ENCODE results near the gene TYW1.
"Not testable (repeated sequence)": the region's sequence is repeated elsewhere in the genome, so short reads cannot be mapped to it uniquely, and the experiment has no call there.

The TYW1 gene

DNA sequence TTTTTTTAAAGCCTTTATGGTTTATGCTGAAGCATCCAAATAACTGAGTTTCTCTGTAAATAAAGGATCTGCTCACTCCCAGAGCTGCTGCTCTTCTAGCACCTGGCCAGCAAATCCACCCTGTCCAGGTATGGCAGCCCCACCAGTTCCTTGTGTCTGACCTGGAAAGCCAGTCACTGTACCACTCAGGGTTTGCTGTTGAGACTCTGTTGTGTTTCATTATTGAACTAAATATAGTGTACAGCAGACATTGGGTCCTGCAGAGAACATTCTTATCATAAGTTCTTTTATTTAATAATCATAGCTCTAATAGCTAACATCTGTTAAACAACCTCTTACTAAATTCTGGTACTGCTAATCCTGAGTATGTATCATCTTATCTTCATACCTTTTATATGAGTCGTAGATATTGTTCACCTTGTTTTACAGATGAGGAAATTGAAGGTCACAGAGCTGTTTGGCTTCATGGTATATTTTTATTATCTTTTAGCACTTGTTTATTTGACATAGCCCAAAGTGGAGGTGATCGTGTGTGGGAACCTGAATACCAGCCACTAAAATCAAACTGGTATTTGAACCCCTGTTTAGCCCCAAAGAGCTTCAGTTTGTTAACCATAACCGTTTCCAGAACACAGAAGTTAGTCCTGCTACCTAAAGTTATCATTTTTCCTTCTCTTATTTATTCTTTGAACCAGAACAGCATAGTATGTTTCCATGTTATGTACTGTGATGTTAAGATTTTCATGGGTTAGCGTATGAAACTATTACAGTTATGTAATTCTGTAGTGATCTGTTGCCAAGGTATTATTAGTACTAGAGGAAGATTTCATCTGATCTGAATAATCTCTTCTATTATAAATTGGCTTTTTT is 139.2 kb downstream of the TYW1 start:
- DNase-seq: not testable (repeated sequence)

GRCh38 chr7:67137489-67137888 is 140.9 kb downstream of the TYW1 start:
- DNase-seq: not testable (repeated sequence)

GRCh38 chr7:67139876-67140275 is 143.2 kb downstream of the TYW1 start:
- not testable (repeated sequence) for DNase-seq

DNA sequence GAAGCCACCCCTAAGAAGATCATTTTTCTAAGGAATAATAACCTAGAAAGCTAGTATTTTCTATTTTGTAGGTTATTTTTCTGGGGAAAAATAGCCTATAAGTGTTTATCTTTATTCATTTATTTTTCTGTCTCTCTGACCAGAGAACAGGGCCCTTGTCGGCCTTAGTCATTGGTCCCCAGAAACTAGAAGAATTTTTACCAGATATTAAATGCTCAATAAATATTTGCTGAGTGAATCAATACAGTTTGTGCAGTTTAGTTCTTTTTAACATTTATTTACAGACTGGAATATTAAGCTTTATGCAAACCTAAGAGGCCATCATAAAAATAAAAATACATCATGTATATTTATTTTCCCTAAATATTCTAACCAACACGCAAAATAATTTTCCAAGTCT is 144.4 kb downstream of the TYW1 start:
- DNase-seq: not testable (repeated sequence)

- not testable (repeated sequence) for DNase-seq
These were observed 146.6 kb downstream of the TYW1 start for GRCh38 chr7:67143091-67143786.

GRCh38 chr7:67145581-67146193 is 149.1 kb downstream of the TYW1 start:
- DNase-seq: not testable (repeated sequence)

DNA sequence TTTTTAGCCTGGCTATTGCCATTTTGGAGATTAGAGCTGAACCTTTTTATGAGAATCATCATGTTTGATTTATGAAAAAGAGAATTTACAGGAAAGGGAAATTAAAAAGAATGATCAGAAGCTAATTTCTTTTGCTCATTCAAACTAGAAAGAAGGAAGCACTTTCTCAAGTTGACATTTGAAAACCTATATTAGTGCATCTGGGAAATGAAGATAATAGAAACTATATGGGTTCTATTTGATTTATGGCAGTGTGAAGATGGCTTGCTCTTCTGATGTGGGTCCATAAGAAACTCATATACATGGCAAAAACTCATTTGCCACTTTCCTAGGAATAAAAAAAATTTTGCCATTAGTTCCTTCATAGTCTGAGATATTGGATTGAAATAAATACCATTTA is 152.5 kb downstream of the TYW1 start:
- DNase-seq: not testable (repeated sequence)

- not testable (repeated sequence) for DNase-seq
These were observed 157.7 kb downstream of the TYW1 start for GRCh38 chr7:67154374-67154773.

GRCh38 chr7:67156064-67156463 is 159.4 kb downstream of the TYW1 start:
- DNase-seq: not testable (repeated sequence)

DNA sequence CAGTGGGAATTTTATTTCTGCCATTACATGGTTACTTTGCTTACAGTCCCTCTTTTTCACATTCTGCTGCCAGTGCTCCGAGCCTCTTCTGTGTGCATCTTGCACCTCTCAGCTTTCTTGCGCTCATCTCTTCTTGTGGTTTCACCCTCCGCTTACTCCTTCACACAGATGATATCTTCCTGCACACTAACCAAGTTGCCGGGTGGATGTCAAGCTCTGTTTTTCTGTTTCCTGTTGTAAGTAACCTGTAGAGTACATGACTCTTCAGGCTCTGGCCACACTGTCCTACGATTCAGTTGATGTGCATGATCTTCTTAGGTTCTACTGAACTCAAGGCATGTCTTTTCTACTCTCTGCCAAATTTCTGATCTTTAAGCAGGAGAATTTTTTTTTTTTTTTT is 166.7 kb downstream of the TYW1 start:
- DNase-seq: not testable (repeated sequence)

- DNase-seq: not testable (repeated sequence)
These were observed 174.5 kb downstream of the TYW1 start for GRCh38 chr7:67171151-67171550.

- DNase-seq: not testable (repeated sequence)
These were observed 180.1 kb downstream of the TYW1 start for GRCh38 chr7:67176730-67177129.

DNA sequence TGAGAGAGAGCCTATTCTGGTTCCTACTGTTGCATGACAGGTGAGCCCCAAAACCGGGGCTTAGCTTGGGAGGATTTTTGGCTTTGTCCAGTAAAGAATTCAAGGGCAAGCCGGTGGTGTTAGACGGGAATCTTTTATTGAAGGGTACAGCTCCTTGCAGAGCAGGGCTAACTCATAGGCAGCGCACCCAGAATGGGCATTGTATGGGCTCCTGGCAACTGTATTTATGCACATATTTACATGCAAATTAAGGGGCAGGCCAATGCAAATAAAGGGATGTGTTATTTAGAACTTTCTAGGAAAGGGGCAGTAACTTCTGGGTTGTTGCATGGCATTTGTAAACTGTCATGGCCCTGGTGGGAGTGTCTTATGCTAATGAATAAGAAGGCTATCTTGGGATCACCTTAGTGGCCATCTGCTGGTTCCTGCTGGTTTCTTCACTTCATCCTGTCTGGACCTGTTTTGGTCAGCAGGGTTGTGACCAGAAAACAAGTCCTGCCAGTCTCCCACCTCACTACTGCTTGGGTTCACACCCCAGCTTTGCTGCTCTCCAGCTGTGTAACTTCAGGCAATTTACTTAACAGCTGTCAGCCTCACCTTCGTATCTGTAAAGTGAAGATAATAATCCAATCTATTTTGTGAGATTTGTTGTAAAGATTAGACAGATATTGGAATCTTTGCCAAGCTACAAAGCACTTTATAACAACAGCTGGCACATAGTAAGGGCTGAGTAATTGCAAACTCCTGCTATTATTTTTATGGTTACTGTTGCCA is 182.5 kb downstream of the TYW1 start:
- DNase-seq: not testable (repeated sequence)

DNA sequence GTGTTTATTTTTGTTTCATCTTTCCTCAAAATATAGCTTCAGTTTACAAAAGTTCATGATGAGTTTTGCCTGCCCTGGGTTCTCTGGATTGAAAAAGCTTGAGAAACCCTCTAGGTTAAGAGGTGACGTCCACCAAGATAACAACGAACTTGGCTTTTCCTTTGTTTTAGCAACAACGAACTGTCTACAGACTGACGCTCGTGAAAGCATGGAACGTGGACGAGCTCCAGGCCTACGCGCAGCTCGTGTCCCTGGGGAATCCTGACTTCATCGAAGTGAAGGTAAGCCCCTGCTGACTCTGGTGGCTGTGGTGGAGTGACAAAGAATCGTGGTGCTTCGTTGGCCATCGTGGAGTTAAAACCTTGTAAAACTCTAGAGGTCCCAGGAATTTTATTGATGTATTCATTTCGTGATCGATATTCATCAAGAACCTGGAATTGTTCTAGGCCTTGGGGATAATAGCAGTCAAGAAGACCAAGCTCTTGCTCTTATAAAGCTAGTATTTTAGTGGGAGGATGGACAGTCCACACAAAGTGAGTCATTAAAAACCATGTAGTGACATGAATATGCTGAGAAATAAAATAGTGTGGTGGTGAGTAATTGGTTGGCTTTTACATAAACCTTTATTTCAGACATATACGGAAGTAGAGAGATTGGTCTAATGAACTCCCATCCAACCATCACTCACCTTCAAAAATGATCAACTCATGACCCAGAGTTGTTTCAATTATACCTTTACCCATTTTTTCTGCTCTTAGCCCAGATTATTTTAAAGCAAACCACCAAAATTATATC is 186.5 kb downstream of the TYW1 start:
- not testable (repeated sequence) for DNase-seq

DNA sequence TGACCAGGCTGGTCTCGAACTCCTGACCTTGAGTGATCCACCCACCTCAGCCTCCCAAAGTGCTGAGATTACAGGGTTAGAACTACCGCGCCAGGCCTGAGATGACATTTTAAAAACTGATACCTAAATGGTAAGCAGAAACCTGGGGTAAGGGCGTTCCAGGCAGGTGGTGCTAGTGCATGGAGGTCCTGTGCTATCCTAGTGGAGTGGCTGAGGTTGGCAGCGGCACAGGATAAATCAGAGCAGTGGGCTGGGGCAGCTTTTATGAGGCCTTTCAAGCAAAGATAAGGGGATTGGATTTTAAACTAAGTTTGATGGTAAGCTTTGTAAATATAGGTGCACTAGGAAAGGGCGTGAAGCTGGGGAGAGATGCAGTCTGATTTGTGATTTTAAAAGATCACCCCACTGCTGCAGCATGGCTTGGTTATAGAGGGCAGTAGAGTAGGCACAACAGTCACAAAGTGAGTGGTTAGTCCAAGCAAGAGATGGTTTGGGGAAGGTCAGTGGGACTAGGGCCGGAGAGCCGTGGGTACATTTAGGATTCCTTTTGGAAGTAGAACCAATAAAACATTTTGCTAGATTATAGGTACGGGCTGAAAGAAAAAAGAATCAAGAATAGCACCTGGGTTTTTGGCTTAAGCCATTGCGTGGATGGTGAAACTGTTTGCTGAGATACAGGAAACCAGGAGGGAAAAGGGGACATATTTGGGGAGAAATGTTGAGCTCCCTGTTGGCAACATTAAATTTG is 188.5 kb downstream of the TYW1 start:
- not testable (repeated sequence) for DNase-seq

- DNase-seq: not testable (repeated sequence)
These were observed 189.1 kb downstream of the TYW1 start for GRCh38 chr7:67185660-67186129.

GRCh38 chr7:67189160-67189559 is 192.5 kb downstream of the TYW1 start:
- DNase-seq: not testable (repeated sequence)

- DNase-seq: not testable (repeated sequence)
These were observed 193.3 kb downstream of the TYW1 start for GRCh38 chr7:67189801-67190465.

DNA sequence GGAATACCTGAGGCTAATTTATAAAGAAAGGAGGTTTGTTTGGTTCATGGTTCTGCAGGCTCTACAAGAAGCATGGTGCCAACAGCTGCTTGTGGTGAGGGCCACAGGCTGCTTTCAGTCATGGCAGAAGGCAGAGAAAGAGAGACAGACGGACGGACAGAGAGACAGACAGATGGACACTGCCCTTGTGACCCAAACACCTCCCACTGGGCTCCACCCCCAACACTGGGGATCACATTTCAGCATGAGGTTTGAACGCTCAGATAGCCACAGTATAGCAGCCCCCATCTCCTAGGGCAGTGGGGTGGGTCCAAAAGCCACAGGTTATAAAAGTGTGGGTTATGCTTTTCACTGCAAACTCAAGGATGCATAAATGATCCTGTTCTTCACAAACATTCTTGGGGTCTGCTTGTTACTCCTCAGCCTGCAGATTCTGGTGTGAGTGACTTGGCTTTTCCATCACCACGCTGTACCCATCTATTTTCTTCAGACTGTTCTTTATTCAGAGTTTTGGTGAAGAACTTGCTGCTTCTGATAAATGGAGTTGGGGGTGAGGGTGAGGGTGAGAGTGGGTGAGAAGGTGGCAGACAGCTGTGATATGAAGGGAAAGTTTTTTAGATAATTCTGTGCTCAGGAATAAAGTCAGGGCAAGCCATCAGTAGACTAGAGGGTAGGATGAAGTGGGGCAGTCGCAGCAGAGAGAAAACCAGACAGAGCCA is 194.5 kb downstream of the TYW1 start:
- DNase-seq: not testable (repeated sequence)
